HG03460 (cell line): ENCODE results near the gene ARHGAP20.
A peak's percentile ranks its signal among the peaks of the same experiment; 100 is the strongest.

ENCODE experiments used
- ATAC-seq: cut with Tn5 transposase; IDR thresholded peaks from one replicate; pipeline ENCODE4 v1.9.1; 2021; ENCODE audit not compliant: unreplicated experiment

The ARHGAP20 gene

GRCh38 chr11:110720431-110721275, 8.4 kb upstream of the ARHGAP20 start:
- ATAC-seq: no peak

- no peak for ATAC-seq
Observed at GRCh38 chr11:110716361-110716760, 4.1 kb upstream of the ARHGAP20 start.

GRCh38 chr11:110715541-110715940, 3.3 kb upstream of the ARHGAP20 start:
- ATAC-seq: no peak

GRCh38 chr11:110713449-110713776, 1.2 kb upstream of the ARHGAP20 start:
- ATAC-seq: no peak

- peak; percentile 30 for ATAC-seq
Observed at GRCh38 chr11:110712659-110713448, 617 bp upstream of the ARHGAP20 start.

GRCh38 chr11:110711448-110711775, 825 bp downstream of the ARHGAP20 start:
- ATAC-seq: no peak

- ATAC-seq: no peak
Observed at GRCh38 chr11:110710628-110711381, 1.4 kb downstream of the ARHGAP20 start.

GRCh38 chr11:110704210-110704864, 7.9 kb downstream of the ARHGAP20 start:
- no peak for ATAC-seq

GRCh38 chr11:110691926-110692325, 20.3 kb downstream of the ARHGAP20 start:
- no peak for ATAC-seq

GRCh38 chr11:110689306-110689705, 22.9 kb downstream of the ARHGAP20 start:
- ATAC-seq: no peak

GRCh38 chr11:110679323-110679975, 32.8 kb downstream of the ARHGAP20 start:
- no peak for ATAC-seq

- no peak for ATAC-seq
Observed at GRCh38 chr11:110675548-110675947, 36.7 kb downstream of the ARHGAP20 start.

GRCh38 chr11:110665689-110666465, 46.4 kb downstream of the ARHGAP20 start:
- ATAC-seq: no peak

- no peak for ATAC-seq
Observed at GRCh38 chr11:110655967-110656366, 56.3 kb downstream of the ARHGAP20 start.

GRCh38 chr11:110654456-110654855, 57.8 kb downstream of the ARHGAP20 start:
- no peak for ATAC-seq

GRCh38 chr11:110645253-110645652, 67.0 kb downstream of the ARHGAP20 start:
- no peak for ATAC-seq

GRCh38 chr11:110634370-110634769, 77.9 kb downstream of the ARHGAP20 start:
- no peak for ATAC-seq

GRCh38 chr11:110631551-110631950, 80.7 kb downstream of the ARHGAP20 start:
- ATAC-seq: no peak

- no peak for ATAC-seq
Observed at GRCh38 chr11:110629594-110629993, 82.6 kb downstream of the ARHGAP20 start.

GRCh38 chr11:110621826-110622225, 90.4 kb downstream of the ARHGAP20 start:
- ATAC-seq: no peak
